Astrocyte (in vitro differentiated cells and primary cell): ENCODE measurements around the gene ANKRD44.

ENCODE experiments used
- EZH2 ChIP-seq: IDR thresholded peaks from 2 replicates; pipeline ENCODE4 v1.6.1; 2012; ENCODE audit warnings: mild to moderate bottlenecking, low read length, inconsistent platforms; ENCODE audit not compliant: insufficient read depth
- TF ChIP-seq, protein P1 (sequence below): IDR thresholded peaks from 2 replicates; pipeline ENCODE4 v1.5.1; 2011; ENCODE audit warnings: low read depth, mild to moderate bottlenecking, inconsistent platforms, low read length, moderate library complexity; ENCODE audit not compliant: insufficient read depth

DNA sequence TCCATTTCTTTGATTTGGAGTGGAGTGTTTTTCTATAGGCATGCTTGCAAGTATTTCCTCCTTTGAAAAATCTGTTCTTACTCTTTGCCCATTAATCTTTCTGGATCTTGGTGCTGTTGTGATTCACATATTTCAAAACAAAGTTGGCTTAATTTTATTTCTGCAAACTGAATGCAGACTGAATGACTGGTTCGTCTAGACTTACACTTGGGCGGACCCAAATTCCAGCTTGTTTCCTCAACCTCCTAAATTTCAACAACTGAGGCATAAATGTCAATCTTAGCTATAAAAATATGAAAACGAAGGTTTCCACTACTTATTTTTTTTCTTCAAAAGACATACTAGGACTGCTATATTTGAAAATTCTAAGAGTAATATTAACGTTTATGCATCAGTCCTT, 59.0 kb downstream of the ANKRD44 start:
- TF ChIP-seq, protein P1, sequence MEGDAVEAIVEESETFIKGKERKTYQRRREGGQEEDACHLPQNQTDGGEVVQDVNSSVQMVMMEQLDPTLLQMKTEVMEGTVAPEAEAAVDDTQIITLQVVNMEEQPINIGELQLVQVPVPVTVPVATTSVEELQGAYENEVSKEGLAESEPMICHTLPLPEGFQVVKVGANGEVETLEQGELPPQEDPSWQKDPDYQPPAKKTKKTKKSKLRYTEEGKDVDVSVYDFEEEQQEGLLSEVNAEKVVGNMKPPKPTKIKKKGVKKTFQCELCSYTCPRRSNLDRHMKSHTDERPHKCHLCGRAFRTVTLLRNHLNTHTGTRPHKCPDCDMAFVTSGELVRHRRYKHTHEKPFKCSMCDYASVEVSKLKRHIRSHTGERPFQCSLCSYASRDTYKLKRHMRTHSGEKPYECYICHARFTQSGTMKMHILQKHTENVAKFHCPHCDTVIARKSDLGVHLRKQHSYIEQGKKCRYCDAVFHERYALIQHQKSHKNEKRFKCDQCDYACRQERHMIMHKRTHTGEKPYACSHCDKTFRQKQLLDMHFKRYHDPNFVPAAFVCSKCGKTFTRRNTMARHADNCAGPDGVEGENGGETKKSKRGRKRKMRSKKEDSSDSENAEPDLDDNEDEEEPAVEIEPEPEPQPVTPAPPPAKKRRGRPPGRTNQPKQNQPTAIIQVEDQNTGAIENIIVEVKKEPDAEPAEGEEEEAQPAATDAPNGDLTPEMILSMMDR = no peak
- TF ChIP-seq EZH2 = no peak
